K562 (cell line): Measurements from ENCODE around the gene CD34. TPM values are rescaled to one million over a fixed set of nuclear protein-coding genes. Genes with fewer than 3 reads are reported as not detected.

Experiments used
- ATAC-seq: fragments of 200-7000 bp; cut with Tn5 transposase; 3 replicates; pipeline ENCODE4 v1.9.1; 2020; ENCODE audit warnings: moderate library complexity
- BruUV-seq: library from RNA; stranded (reverse); fragments of 400-500 nt; replicated peaks from 2 replicates; lab custom pipeline; 2021; lab: Mats Ljungman, UMichigan
- CTCF ChIA-PET: fragments of 300-600 bp; formaldehyde crosslinking; extraction: SDS; loops from one replicate; lab custom pipeline; 2021; ENCODE audit warnings: low intra/inter-chr PET ratio; lab: Yijun Ruan, JAX
- POLR2A ChIA-PET: fragments of 300-600, 350-650 bp; sonication (Branson Sonifier 250); formaldehyde crosslinking; extraction: SDS; loops from one replicate; lab custom pipeline; 2021; ENCODE audit warnings: antibody characterized with exemption, inconsistent platforms; lab: Yijun Ruan, JAX
- DNase-seq, 4 experiments: peaks; one replicate each; pipeline versions ENCODE4 v3.0.0 to v3.0.0-alpha.2; 2011 to 2018; ENCODE audit warnings: low spot score in 3 of 4, mixed read lengths in 3 of 4; ENCODE audit errors: extremely low read depth in 1 of 4
- FAIRE-seq: peaks from 2 replicates; lab custom pipeline; 2011; peaks lifted over from hg19 to GRCh38; lab: Jason Lieb, UNC
- H2AFZ ChIP-seq: 2 replicates; pipeline ENCODE4 v1.6.0; 2011; ENCODE audit warnings: low read depth, low read length, control low read depth, inconsistent platforms
- H3K27ac ChIP-seq: fragments of 200-600 bp; 3 replicates; pipeline ENCODE4 v1.8.0; 2011; ENCODE audit warnings: low read depth, mild to moderate bottlenecking, control low read depth, inconsistent platforms, low read length, moderate library complexity, mixed read lengths; ENCODE audit errors: extremely low read depth
- H3K27me3 ChIP-seq, 2 experiments: fragments of 300-600 bp in 1 of 2; 2 replicates in 1 of 2; 3 replicates in 1 of 2; pipeline versions ENCODE4 v1.6.0 to v1.8.0; 2011; ENCODE audit warnings: inconsistent platforms in 2 of 2, low read length in 2 of 2, mild to moderate bottlenecking in 1 of 2, mixed read lengths in 1 of 2, moderate library complexity in 1 of 2; ENCODE audit not compliant: control insufficient read depth in 2 of 2, insufficient read depth in 2 of 2
- H3K36me3 ChIP-seq: fragments of 300-600 bp; 3 replicates; pipeline ENCODE4 v1.8.0; 2011; ENCODE audit warnings: mild to moderate bottlenecking, low read length, inconsistent platforms; ENCODE audit not compliant: control insufficient read depth, insufficient read depth
- H3K4me1 ChIP-seq, 2 experiments: fragments of 200-600 bp in 1 of 2; replicated peaks in 1 of 2; 2 replicates in 1 of 2; 3 replicates in 1 of 2; pipeline versions ENCODE4 v1.5.1 to v1.8.0; 2011; ENCODE audit warnings: inconsistent platforms in 2 of 2, low read length in 2 of 2, mild to moderate bottlenecking in 1 of 2, mixed read lengths in 1 of 2, moderate library complexity in 1 of 2; ENCODE audit not compliant: control insufficient read depth in 2 of 2, insufficient read depth in 2 of 2
- H3K4me2 ChIP-seq: 2 replicates; pipeline ENCODE4 v1.6.1; 2011; ENCODE audit warnings: low read length, control low read depth, inconsistent platforms, mixed read lengths; ENCODE audit not compliant: insufficient read depth
- H3K4me3 ChIP-seq: fragments of 200-600 bp; sonication (generic), shearing (Covaris generic); 2 replicates; pipeline ENCODE4 v1.5.1; 2016; ENCODE audit warnings: control low read depth, inconsistent platforms
- H3K79me2 ChIP-seq: fragments of 200-600 bp; 3 replicates; pipeline ENCODE4 v1.8.0; 2011; ENCODE audit warnings: low read length, inconsistent platforms; ENCODE audit not compliant: control insufficient read depth, insufficient read depth
- H3K9ac ChIP-seq, 2 experiments: 2 replicates each; pipeline versions ENCODE4 v1.6.0 to v1.6.1; 2011; ENCODE audit warnings: low read depth in 2 of 2, low read length in 2 of 2, control low read depth in 1 of 2, inconsistent platforms in 1 of 2, mild to moderate bottlenecking in 1 of 2, mixed read lengths in 1 of 2; ENCODE audit not compliant: insufficient read depth in 1 of 2
- H3K9me1 ChIP-seq: one replicate; pipeline ENCODE4 v1.6.0; 2011; ENCODE audit warnings: inconsistent platforms, mild to moderate bottlenecking, low read length, moderate library complexity; ENCODE audit not compliant: control insufficient read depth, insufficient read depth
- H3K9me3 ChIP-seq: replicated peaks from 2 replicates; pipeline ENCODE4 v1.5.1; 2011; ENCODE audit warnings: low read depth, low read length, inconsistent platforms; ENCODE audit not compliant: control insufficient read depth, insufficient read depth
- H4K20me1 ChIP-seq: replicated peaks from 2 replicates; pipeline ENCODE4 v1.6.1; 2011; ENCODE audit warnings: low read length, inconsistent platforms, mixed read lengths; ENCODE audit not compliant: control insufficient read depth, insufficient read depth
- BRD9 ChIP-seq: fragments of 450-650 bp; IDR thresholded peaks from 2 replicates; pipeline ENCODE4 v1.6.1; 2018; ENCODE audit warnings: low read depth; ENCODE audit not compliant: partially characterized antibody
- CEBPB ChIP-seq: fragments of 450-650 bp; IDR thresholded peaks from 2 replicates; pipeline ENCODE4 v1.6.1; 2016; ENCODE audit warnings: missing genetic modification characterization, missing compliant biosample characterization
- CEBPG ChIP-seq, 3 experiments: fragments of 200-800 bp in 1 of 3; sonication (Bioruptor generic) in 1 of 3; sonication (generic) in 1 of 3; formaldehyde crosslinking in 1 of 3; IDR thresholded peaks in 2 of 3; conservative IDR thresholded peaks in 1 of 3; 2 replicates each; pipeline versions ENCODE4 v1.6.1 to v1.8.0; 2016 to 2022; ENCODE audit warnings: missing compliant biosample characterization in 2 of 3, missing genetic modification characterization in 2 of 3, mild to moderate bottlenecking in 1 of 3, missing genetic modification reagents in 1 of 3
- LCOR ChIP-seq: sonication (generic); formaldehyde crosslinking; IDR thresholded peaks from 2 replicates; pipeline ENCODE4 v1.8.0; 2022; ENCODE audit warnings: mild to moderate bottlenecking, missing genetic modification reagents
- PBX2 ChIP-seq, 2 experiments: IDR thresholded peaks in 1 of 2; conservative IDR thresholded peaks in 1 of 2; 2 replicates each; pipeline ENCODE4 v1.6.1; 2016; ENCODE audit warnings: low read depth in 2 of 2, mild to moderate bottlenecking in 1 of 2, missing compliant biosample characterization in 1 of 2, missing genetic modification characterization in 1 of 2, moderate library complexity in 1 of 2
- RBM25 ChIP-seq: fragments of 200-400 bp; formaldehyde crosslinking; IDR thresholded peaks from 2 replicates; pipeline ENCODE4 v1.6.1; 2018; ENCODE audit warnings: low read length, low read depth, moderate library complexity; ENCODE audit not compliant: severe bottlenecking
- ZNF785 ChIP-seq: fragments of 250-450 bp; sonication (Bioruptor Pico); IDR thresholded peaks from 2 replicates; pipeline ENCODE4 v1.4.0; 2020; ENCODE audit warnings: mild to moderate bottlenecking
- WGBS: fragments of 100-300 bp; shearing (Covaris generic); methylation state at CpG from one replicate; pipeline ENCODE4 v1.1.6; 2016; ENCODE audit warnings: low coverage, mixed read lengths; ENCODE audit not compliant: insufficient coverage; ENCODE audit errors: missing lambda C conversion rate; 5-methylcytosine and 5-hydroxymethylcytosine counted together
- in situ Hi-C: fragments of 300-500 bp; cut with MboI; formaldehyde crosslinking; loops from 4 replicates; pipeline ENCODE4 v1.15.0; 2018; ENCODE audit warnings: inconsistent platforms, mixed read lengths
- intact Hi-C: fragments of 100-400 bp; cut with micrococcal nuclease; formaldehyde crosslinking; loops from 2 replicates; pipeline ENCODE4 v1.14.2; 2022
- polyA plus RNA-seq, 8 experiments: library from polyadenylated mRNA; depleted of rRNA in 4 of 8; stranded (reverse) in 5 of 8; unstranded in 3 of 8; fragments of >200 nt; fragmentation: Nextera tagmentation in 2 of 8; fragmentation: Illumina TruSeq in 1 of 8; extraction: Ambion mirVana in 2 of 8; extraction: Trizol in 1 of 8; gene quantifications; 2 replicates each; pipeline versions ENCODE4 v1.2.1 to v1.2.3, GENCODE V29; 2011 to 2014; ENCODE audit warnings: inconsistent platforms in 1 of 8, missing spikeins in 1 of 8
- total RNA-seq, 7 experiments: library from RNA; depleted of rRNA in 6 of 7; stranded (reverse); fragments of >200 nt in 6 of 7; fragmentation: Illumina TruSeq in 2 of 7; extraction: Trizol in 2 of 7; gene quantifications; 2 replicates each; pipeline versions ENCODE4 v1.2.1 to v1.2.3, GENCODE V29; 2011 to 2021; ENCODE audit warnings: low replicate concordance in 1 of 7
- TF ChIP-seq, protein P1 (sequence below): sonication (generic); formaldehyde crosslinking; IDR thresholded peaks from 2 replicates; pipeline ENCODE4 v1.9.0; 2022; ENCODE audit warnings: mild to moderate bottlenecking, missing genetic modification reagents
- TF ChIP-seq, protein P2 (sequence below): fragments of 250-450 bp; sonication (Bioruptor Pico); IDR thresholded peaks from 2 replicates; pipeline ENCODE4 v1.5.0; 2022; ENCODE audit warnings: mild to moderate bottlenecking
- TF ChIP-seq, protein P3 (sequence below): fragments of 450-650 bp; conservative IDR thresholded peaks from 2 replicates; pipeline ENCODE4 v1.6.1; 2016; ENCODE audit warnings: missing genetic modification characterization, low read depth, mild to moderate bottlenecking, missing compliant biosample characterization, moderate library complexity

CD34 gene
- total and polyA plus RNA-seq, 9 of the 15 experiments (the other 6 are each of a cell fraction or from before 2014, with no cell fraction given): not detected

DNA sequence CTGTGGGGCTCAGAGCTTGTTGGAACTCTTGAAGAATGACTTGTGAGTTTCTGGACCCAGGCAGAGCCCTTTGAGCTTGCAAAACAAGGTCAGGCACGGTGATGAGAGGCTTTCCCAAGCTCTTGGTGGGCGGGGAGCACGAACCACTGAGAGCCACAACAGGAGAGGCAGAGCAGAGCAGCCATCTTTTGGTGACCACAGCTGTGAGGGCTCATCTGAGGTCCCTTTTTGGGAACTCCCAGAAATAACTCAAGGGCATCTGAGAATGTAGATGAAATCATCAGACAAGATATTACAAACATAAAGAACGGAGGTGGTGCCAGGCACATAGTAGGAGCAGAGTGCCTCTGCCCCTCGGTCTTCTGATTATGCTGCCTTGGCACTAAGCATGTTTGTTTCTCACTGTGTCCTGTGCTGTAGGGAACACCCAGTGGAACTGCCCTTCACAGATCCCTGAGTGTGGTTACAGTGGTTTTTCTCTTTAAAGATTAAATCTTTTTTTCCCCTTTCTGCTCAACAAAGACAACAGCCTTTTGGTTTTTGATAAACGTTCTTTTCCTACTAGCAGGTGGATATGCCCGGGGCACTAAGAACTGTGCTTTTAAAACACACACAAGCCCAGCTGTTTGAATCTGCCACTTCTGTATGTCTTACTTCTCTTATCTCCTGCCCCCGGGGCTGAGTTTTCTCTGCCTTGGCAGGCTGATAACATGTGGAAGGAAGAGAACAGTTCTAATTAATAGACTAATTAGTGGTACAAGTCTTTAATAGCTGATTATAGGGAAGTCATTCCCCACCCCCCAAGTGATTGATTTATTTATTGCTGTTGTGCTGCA lies 37.7 kb downstream of the CD34 start (continued):
- TF ChIP-seq PBX2 (CRISPR knock-in tag; IDR thresholded peaks at IDR 0.05; ENCODE audit: low read depth) (no peak), PBX2 (tag; conservative IDR thresholded peaks at IDR 0.05; ENCODE audit: low read depth) (peak; percentile 48; the same call in 1 of the 2 replicates)

- peaks cover 36 to 38% of the 10 kb centered on the region in 2 experiments for H3K4me1 ChIP-seq
- no peaks in the 10 kb centered on the region for H4K20me1 ChIP-seq
- H3K27me3 ChIP-seq: no peaks in the 10 kb centered on the region
- peak overlapping the region; percentile 66 for H2AFZ ChIP-seq
- POLR2A ChIA-PET: interaction anchor here (0.6 to 2.5 kb wide), 7 partner anchors 8 to 159 kb away, joined by 3 to 8 read pairs (median 3); no protein-coding TSS in a partner anchor
- H3K79me2 ChIP-seq: peaks cover 12% of the 10 kb centered on the region; the same call in 2 of the 3 replicates
- H3K4me3 ChIP-seq: no peak overlapping the region
- no peaks in the 10 kb centered on the region for H3K9me1 ChIP-seq
- FAIRE-seq: no peak
- 79% methylated on average over 2 of the region's 2 CpGs for WGBS
- peaks cover 2% of the 10 kb centered on the region; the same call in 1 of the 3 replicates for H3K36me3 ChIP-seq
- no peak overlapping the region; the same call in 1 of the 3 replicates for H3K27ac ChIP-seq
- no peak for ATAC-seq
- H3K9me3 ChIP-seq: no peaks in the 10 kb centered on the region
- intact Hi-C loops: loop anchor here (2.0 kb wide), 1 partner anchor 162 kb away; no protein-coding TSS in a partner anchor
- no TSS peak for BruUV-seq
- in situ Hi-C loops: loop anchor here (5.0 kb wide), 1 partner anchor 45 kb away; no protein-coding TSS in a partner anchor
- H3K4me2 ChIP-seq: peak overlapping the region; percentile 38; the same call in 1 of the 2 replicates
- CTCF ChIA-PET: no interaction called here
- DNase-seq: no peak
- H3K9ac ChIP-seq: peak overlapping the region in 1 of 2 experiments; percentile 26; a peak in 1 of 4 replicates
- peak; percentile 36 for TF ChIP-seq CEBPB (tag)
- TF ChIP-seq, protein P1, sequence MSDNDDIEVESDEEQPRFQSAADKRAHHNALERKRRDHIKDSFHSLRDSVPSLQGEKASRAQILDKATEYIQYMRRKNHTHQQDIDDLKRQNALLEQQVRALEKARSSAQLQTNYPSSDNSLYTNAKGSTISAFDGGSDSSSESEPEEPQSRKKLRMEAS (CRISPR knock-in tag): no peak
- TF ChIP-seq, protein P2, sequence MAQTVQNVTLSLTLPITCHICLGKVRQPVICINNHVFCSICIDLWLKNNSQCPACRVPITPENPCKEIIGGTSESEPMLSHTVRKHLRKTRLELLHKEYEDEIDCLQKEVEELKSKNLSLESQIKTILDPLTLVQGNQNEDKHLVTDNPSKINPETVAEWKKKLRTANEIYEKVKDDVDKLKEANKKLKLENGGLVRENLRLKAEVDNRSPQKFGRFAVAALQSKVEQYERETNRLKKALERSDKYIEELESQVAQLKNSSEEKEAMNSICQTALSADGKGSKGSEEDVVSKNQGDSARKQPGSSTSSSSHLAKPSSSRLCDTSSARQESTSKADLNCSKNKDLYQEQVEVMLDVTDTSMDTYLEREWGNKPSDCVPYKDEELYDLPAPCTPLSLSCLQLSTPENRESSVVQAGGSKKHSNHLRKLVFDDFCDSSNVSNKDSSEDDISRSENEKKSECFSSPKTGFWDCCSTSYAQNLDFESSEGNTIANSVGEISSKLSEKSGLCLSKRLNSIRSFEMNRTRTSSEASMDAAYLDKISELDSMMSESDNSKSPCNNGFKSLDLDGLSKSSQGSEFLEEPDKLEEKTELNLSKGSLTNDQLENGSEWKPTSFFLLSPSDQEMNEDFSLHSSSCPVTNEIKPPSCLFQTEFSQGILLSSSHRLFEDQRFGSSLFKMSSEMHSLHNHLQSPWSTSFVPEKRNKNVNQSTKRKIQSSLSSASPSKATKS (CRISPR knock-in tag): 0 out of 2 replicates have a peak, but pooled peaks have one; percentile 26
- no peak for TF ChIP-seq ZNF785 (CRISPR knock-in tag)
- TF ChIP-seq RBM25: peak; percentile 42
- TF ChIP-seq BRD9: no peak
- TF ChIP-seq LCOR (CRISPR knock-in tag): 0 out of 2 replicates have a peak, but pooled peaks have one; percentile 13
- TF ChIP-seq CEBPG (CRISPR knock-in tag; IDR thresholded peaks at IDR 0.05): 0 out of 2 replicates have a peak, but pooled peaks have one; percentile 22
- TF ChIP-seq CEBPG (tag; conservative IDR thresholded peaks at IDR 0.05 in 1 of 2, IDR thresholded peaks at IDR 0.05 in 1 of 2): peak in 1 of 2 experiments; percentile 59; a peak in 2 of 4 replicates
- TF ChIP-seq, protein P3, sequence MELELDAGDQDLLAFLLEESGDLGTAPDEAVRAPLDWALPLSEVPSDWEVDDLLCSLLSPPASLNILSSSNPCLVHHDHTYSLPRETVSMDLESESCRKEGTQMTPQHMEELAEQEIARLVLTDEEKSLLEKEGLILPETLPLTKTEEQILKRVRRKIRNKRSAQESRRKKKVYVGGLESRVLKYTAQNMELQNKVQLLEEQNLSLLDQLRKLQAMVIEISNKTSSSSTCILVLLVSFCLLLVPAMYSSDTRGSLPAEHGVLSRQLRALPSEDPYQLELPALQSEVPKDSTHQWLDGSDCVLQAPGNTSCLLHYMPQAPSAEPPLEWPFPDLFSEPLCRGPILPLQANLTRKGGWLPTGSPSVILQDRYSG (tag): no peak
These were observed 38.3 kb downstream of the CD34 start for GRCh38 chr1:207872621-207873020.
